Embryonic facial prominence (tissue), 1 donor: ENCODE data around the gene AKR1C3.
"Not testable (repeated sequence)": the region's sequence is repeated elsewhere in the genome, so short reads cannot be mapped to it uniquely, and the experiment has no call there.

ENCODE experiments used
- DNase-seq: peaks from one replicate; pipeline ENCODE4 v3.0.0-alpha.2; 2016; ENCODE audit errors: extremely low spot score

The AKR1C3 gene

DNA sequence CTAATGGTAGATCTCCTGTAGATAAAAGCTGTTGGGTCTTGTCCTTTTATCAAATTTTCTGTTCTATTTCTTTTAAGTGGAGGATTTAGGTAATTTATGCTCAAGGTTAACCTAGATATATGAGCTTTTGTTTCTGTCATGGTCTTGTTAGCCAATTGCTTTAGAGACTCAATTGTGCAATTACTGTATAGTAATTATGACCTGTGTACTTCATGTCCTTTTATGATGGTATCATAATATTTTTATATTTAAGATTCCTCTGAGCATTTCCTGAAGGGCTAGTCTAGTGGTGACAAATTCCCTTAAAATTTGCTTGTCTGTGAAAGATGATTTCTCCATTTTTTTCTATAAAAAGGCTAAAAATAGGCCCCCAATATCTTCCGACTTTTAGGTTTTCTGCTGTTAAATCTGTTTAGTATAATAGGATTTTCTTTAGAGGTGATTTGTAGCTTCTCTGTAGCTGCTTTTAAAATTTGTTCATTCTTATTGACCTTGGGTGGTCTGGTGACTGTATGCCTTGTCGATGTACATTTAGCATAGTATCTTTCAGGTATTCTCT is 5.4 kb upstream of the AKR1C3 start:
- no peak for DNase-seq

DNA sequence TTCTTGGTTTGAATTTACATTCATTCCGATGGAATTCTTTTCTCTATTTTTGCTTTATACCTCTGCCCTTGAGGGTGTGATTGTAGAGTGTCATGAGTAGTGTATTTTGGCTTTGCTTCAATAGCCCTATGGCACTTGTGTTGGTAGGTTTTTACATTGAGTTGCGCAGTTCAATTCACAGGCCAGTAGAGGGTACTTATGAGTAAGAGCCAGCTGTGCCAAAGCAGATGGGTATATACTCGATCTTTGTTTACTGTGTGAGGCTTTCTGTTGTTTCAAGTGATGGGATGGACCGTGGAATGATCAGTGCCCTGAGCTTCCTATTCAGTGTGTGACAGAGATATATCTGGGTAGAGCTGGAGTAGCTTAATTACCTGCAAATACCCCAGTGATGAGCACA is 4.3 kb upstream of the AKR1C3 start:
- no peak for DNase-seq

DNA sequence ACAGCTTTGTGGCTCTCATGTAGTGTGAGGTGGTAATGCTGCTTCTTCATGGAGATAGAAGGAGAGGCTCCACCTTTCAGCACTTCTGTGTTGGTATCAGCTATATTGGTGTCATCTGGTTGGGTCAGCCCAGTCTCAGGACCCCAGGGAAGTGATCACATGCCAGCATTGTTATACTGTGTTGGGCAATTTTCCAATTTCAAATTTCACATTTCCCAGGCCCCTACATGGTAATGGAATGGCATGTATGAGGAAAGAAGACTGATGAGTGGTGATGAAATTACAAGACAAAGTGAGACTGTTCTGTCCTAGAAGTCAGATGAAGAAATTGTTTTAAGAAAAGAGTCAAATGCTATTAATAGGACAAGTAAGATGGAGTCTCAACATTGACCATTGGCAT is 3.7 kb upstream of the AKR1C3 start:
- no peak for DNase-seq

DNA sequence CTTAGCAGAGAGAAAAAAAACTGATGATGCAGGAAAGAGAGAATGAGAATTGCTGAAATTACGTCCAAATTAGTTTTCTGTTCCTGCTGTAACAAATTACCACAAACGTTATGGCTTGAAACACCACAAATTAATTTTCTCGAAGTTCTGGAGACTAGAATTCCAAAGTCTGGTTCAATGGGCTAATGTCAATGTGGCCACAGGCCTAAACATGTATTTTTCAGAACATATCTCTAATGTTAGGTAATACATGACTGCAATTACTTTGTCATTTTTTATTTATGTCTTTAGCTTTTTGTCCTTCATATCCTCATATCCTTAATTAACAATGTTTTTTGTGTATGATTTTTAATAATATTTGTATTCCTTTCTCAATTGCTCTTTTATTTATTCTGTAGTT is 3.0 kb upstream of the AKR1C3 start:
- no peak for DNase-seq

DNA sequence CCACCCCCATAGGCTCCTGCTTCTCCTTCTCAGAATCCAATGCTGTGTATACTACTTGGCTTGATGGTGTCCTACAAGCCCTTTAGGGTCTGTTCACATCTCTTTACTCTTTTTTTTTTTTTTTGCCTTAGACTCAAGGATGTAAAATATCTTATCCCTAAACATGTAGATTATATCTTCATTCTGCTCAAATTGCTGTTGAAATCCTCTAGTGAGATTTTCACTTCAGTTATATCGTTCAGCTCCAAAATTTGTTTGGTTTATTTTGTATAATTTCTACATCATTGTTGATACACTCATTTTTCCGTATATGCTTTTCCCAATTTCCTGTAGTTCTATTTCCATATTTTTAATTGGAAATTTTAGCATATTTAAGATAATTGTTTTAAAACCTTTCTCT is 1.8 kb upstream of the AKR1C3 start:
- DNase-seq = no peak

DNA sequence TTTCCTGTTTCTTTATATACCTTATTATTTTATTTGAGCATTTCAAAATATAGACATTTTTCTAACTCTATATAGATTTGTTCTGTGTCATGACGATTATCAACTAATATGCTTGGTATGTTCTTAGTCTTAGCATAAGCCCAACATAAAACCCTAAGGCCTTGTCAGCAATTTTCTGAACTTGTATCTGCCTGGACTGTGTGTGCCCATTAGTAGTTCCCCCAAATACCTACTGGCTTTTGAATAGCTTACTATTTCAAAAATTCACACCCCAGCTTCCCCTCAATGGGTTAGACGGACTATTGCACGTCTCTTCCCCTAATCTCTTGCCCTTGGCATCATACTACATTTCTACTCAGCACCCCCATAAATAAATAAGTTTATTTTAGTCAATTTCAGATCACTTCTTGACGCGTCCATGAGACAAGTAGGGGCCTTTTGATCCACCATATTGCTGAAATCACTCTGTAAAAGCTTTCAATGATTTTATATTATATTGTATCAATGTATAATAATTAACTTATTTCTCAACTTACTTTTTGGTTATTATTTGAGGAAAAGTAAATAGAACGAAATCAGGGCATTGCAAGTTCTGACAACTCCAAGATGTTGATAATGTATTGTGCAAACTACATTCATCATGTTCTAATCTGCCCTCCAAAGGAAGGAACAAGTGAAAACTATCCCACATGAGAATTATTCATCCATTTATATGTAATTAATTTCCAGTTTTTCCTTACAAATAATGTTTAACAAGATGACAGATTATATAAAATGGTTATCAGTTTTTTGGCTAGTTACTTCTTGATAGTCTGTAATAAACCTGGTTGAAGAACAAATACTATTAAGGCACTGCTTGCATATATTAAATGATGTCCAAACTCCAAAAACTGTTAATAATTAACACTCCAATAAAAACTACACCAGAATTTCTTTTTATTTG is 1.1 kb upstream of the AKR1C3 start:
- DNase-seq = no peak

DNA sequence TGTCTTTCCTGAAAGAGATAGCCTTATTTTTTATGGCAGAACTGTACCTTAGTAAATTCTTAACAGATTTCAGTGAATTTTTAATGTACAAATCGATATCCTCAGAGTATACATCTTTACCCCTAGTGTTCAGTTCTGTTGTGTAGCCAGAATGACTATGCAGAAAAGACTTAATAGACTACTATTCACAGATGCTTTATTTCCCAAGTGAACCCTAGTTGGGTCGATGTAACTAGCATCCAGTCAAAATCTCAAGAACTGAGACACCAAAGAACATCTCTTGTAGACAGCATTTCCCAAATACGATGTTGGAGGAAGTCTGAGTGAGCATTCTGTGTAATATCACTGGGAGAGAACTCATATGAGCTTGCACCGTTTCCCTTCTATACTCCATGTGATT is 1.5 kb downstream of the AKR1C3 start:
- DNase-seq = no peak

DNA sequence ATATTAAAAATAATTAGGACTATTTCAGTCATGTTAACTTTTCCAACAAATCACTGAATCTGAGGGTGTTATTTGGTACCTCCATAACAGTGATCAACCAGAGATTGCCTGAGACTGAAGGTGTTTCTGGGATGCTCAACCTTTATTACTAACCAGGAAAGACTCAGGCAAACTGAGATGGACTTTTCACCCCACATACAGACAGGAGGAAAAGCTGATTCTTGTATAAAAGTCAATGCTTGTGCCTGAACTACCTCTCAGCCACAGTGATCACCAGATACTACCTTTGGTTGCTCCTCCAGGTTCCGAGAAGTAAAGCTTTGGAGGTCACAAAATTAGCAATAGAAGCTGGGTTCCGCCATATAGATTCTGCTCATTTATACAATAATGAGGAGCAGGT is 1.9 kb downstream of the AKR1C3 start:
- no peak for DNase-seq

DNA sequence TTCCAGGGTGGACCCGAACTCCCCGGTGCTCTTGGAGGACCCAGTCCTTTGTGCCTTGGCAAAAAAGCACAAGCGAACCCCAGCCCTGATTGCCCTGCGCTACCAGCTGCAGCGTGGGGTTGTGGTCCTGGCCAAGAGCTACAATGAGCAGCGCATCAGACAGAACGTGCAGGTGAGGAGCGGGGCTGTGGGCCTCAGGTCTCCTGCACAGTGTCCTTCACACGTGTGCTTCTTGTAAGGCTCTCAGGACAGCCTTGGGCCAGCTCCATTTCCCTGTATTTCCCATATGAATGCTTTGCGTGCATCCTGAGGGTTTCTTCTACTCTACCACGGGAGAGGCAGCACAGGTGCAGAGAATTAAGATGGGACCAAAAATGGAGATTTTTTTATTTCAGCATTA is 8.3 kb downstream of the AKR1C3 start:
- not testable (repeated sequence) for DNase-seq

DNA sequence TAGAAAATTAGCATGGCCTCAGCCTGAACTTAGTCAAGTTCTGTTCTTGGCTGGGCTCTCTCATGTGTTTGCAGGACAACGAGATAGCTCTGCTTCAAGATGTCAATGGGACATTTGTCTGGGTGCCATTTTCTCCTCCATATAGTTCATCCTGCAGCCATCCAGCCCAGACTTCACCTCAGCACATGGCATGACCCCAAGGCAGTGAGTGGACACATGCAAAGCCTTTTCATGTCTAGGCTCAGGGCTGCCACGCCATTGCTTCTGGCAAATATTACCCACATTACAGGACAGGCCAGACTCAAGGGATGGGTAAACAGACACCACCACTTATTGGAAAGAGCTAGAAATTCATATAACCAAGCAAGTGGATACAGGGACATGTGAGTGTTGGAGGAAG is 9.3 kb downstream of the AKR1C3 start:
- DNase-seq = no peak

DNA sequence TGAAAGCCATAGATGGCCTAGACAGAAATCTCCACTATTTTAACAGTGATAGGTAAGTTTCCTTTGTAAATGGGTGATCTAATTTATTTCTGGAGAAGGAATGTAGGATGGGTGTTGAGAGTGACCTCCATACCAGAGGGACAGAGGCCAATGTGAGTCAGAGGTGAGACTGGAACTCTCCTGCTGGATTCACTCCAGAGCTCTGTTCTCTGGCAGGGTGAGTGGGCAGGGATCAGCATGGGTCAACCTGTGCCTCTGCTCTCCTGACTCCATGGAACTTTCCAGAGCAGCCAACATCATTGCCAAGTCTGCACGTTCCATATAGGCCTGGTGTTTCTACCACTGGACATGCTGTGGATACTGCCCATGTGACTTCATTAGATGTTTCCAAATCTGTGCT is 11.4 kb downstream of the AKR1C3 start:
- no peak for DNase-seq

DNA sequence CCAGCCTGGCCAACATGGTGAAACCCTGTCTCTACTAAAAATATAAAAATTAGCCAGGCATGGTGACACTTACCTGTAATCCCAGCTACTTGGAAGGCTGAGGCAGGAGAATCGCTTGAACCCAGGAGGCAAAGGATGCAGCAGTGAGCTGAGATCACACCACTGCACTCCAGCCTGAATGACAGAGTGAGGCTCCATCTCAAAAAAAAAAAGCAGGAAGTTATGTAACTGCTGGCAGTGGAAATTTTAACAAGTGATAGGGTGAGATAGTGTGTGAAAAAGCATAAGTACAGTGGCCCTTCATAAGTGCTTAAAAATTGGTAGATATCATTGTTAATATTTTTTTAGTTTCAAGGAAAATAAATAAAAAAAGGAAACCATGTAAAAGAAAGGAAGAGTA is 12.3 kb downstream of the AKR1C3 start:
- no peak for DNase-seq

DNA sequence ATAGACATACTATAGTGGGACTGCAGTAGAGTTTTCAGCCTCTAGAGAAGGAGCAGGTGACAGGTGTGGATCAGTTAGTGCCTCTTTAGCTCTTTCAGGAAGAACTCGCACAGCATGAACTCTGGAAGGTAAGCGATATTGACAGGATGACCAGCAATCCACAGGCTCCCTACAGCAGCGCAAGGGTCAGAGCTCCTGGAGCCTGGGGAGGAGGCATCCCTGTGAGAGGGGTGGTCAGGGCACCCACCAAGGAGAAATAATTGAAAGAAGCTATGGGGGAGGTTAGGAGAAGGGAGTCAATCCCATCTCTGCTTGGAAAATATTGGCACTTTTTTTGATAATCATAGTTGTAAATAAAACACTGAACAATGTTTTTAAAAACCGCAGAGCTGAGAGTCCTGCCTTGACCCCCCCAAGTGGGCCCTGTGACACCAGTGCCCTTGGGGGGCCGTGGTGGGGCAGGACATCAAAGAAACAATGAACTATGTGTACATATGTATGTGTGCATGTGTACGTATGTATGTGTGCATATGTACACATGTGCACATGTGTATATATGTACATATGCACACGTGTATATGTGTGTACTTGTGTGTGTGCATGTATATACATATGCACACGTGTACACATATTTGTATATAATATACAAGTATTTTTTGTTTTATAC is 13.8 kb downstream of the AKR1C3 start:
- DNase-seq = no peak

DNA sequence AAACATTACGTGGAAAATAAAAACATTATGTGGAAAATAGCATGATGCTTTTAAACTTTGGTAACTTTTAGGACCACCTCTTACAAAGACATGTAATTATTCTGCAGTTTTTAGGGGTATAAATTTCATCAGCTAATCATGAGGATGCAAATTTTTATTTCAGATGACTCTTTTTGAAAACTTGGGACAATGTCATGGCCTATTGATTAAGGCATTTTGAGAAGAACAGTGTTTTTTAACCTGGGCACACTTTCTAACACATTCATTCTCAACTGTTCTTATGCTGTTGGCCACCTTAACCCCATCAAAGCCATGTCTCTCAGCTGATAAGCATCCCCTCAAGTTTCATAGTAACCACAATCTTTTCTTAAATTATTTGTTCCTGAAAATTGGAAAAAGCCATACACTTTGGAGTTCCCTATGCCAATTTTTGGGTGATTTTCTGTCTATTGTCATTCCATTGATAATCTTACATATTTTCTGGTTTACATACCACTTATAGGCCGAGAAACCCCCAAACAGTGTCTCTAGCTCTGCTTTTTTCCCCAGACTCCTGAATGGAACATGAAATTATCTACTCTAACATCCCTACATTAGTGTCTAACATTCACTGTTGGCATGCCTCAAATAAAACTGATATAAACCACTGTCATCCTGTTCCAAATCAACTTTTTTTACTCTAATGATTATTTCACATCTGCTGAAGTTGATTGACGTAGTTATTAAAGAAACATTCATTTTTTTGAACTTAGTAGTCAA is 14.6 kb downstream of the AKR1C3 start:
- DNase-seq = no peak

DNA sequence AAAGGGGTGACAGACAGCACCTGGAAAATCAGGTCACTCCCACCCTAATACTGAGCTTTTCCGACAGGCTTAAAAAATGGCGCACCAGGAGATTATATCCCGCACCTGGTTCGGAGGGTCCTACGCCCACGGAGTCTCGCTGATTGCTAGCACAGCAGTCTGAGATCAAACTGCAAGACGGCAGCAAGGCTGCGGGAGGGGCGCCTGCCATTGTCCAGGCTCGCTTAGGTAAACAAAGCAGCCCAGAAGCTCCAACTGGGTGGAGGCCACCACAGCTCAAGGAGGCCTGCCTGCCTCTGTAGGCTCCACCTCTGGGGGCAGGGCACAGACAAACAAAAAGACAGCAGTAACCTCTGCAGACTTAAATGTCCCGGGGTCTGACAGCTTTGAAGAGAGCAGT is 15.6 kb downstream of the AKR1C3 start:
- DNase-seq = not testable (repeated sequence)

DNA sequence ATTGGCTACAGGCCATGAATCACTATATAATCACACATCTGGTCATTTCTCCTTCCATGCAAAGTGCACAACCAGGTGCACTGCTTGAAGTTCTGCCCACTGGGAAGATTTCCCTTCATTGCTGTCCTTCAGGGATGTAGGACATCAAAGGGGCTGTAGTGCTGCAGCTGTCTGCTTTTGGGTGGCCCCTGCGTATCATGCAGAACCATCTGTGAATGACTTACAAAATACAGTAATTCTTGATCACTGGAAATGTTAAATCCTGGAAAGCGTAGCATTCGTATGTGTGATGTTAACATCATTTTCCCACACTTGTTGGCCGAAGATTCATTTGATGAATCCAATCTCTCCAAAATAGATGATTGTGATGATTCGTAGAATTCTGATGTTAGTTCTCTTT is 22.4 kb downstream of the AKR1C3 start:
- DNase-seq = no peak

DNA sequence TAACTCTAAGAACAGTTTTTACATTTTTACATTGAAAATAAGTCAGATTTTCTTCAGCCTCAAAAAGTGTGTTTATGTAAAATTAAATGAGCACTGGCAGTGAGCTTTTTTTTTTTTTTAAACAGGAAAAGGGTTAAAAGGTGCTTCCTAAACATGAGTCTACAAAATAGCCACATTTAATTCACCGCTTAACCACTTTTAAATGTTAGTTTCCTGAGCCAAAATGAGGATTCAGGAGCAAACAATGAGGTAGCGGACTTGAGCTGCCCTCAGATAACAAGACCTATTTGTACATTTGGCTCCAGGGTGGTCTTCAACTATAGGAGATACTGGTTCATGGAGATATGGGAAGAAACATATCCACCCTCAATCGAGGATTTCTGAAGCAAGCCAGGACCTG is 22.8 kb downstream of the AKR1C3 start:
- no peak for DNase-seq

DNA sequence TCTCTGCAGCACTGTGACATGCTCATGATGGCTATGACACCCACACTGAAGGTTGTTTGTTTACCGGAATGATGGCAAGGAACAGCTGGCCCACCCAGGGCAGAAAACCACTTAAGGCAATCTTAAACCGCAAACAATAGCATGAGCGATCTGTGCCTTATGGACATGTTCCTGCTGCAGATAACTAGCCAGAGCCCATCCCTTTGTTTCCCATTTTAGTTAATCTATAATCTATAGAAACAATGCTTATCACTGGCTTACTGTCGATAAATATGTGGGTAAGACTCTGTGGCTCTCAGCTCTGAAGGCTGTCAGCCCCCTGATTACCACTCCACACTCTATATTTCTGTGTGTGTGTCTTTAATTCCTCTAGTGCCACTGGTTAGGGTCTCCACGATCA is 25.8 kb downstream of the AKR1C3 start:
- not testable (repeated sequence) for DNase-seq

DNA sequence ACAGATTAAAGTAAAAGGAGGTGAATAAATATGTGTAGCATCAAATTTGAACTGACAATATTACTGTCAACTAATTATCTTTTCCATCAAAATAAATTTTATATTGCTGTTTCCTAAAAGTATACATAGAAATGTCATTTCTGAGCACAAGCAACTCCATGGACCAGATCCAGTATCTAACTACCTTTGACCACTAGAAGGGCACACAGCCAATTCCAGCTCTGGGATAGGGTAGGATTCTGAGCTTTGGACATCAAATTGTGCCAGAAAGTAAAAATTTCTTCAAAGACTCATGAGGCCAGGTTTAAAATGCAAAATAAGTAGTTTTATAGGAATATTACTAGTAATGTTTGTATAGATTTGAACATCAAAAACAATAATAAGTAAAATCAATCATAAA is 29.7 kb downstream of the AKR1C3 start:
- no peak for DNase-seq

DNA sequence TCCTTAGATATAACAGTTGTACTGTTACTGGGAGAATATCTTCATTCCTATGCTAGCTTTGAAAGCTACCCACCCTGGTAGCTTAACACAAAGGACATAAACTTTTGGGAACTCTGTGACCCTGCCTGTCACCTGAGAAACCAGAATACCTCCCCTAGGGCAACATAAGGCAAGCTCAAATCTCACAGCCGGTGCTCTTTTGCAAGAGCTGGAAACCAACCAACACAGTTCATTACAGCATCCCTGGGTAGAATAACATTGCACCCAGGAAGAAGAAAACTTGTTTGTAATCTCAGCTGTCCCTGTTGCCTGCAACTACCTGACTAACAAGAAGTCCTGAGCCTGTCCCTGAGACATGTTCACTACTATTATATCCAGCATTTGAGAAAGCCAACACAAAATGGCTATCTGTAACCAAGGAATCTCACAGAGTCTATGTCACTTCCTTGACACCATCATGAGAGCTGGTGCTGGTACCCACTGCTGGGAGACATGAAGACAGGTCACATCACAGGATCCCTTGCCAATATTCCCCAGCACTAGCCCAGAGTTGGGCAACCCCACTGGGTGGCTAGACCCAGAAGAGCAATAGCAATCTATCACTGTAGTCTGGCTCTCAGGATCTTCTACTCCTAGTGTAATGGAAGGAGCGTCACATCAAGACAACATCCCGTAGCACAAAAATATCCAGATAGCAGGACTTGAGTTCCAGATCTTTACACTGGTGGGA is 31.3 kb downstream of the AKR1C3 start:
- DNase-seq = no peak

DNA sequence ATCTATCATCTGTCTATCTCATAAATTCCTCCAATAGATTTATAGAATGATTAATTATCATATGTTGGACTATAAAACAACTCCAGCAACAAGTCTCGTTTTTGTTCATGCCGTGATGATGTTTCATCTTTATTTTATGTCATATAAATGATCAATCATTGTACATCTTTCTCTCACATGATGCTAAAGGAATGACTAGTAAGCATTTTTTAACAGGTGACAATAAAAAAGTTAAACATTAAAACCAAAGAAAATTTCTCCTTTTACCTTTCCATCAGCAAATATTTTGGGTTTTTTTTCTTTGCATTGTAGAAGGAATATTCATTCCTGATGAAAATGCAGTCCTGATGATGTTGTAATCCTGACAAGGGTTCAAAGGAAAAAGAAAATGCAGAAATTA is 41.4 kb downstream of the AKR1C3 start:
- DNase-seq = no peak
